Stimulated activated CD4-positive, alpha-beta T cell treated with anti-CD3 and anti-CD28 coated beads, TNF-alpha, amount 100 ng/mL, for 48 hours (primary cell): ENCODE data around the gene FAM236A.
"Not testable (repeated sequence)": the region's sequence is repeated elsewhere in the genome, so short reads cannot be mapped to it uniquely, and the experiment has no call there.

Experiments
- DNase-seq, 3 donors: peaks; one replicate each; pipeline ENCODE4 v3.0.0-alpha.2; 2020; ENCODE audit warnings: low read depth in 3 of 3

The FAM236A gene

DNA sequence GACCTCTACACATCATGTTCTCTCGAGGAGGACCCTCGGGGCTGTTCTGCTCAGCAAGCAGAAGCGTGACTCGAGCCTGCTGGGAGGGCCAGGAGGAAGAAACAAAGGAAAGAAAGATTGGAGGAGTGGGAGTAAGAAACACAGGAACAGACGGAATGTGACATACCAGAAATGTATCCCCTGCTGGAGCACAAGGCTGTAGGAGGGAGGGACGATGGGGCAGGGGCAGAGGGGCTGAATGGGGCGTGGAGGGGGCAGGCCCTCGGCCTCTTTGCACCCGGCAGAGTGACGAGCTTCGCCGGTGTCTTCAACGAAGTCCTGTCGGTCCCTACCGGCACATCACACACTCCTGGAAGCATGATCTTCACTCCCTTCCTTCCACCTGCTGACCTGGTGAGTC is at the start of gene FAM236A:
Gene FAM236A, plus strand, starts transcription at position 301 of the 400 bp plus-strand sequence. Its CDS starts 57 bp downstream, at position 358.
- not testable (repeated sequence) for DNase-seq

DNA sequence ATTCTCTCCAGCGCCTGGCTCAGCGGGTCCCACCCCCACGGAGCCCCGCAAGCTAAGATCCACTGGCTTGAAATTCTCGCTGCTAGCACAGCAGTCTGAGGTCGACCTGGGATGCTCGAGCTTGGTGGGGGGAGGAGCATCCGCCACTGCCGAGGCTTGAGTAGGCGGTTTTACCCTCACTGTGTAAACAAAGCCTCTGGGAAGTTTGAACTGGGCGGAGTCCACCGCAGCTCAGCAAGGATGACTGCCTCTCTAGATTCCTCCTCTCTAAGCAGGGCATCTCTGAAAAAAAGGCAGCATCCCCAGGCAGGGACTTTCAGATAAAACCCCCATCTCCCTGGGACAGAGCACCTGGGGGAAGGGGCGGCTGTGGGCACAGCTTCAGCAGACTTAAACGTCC is 48.3 kb upstream of the FAM236A start:
- not testable (repeated sequence) for DNase-seq

DNA sequence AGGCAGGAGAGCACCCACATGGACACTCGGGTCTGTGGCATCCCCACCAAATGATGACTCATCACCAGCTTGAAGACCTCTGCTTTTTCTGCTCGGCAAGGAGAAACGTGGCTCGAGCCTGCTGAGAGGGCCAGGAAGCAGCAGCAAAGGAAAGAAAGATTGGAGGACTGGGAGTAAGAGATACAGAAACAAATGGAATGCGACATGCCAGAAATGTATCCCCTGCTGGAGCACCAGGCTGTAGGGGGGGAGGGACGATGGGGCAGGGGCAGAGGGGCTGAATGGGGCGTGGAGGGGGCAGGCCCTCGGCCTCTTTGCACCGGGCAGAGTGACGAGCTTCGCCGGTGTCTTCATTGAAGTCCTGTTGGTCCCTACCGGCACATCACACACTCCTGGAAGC is 25.7 kb upstream of the FAM236A start, which contains the start of gene FAM236C:
Gene FAM236C, plus strand, starts transcription at position 301 of the 400 bp plus-strand sequence. CDS start 100 bp downstream, outside the sequence.
- not testable (repeated sequence) for DNase-seq

DNA sequence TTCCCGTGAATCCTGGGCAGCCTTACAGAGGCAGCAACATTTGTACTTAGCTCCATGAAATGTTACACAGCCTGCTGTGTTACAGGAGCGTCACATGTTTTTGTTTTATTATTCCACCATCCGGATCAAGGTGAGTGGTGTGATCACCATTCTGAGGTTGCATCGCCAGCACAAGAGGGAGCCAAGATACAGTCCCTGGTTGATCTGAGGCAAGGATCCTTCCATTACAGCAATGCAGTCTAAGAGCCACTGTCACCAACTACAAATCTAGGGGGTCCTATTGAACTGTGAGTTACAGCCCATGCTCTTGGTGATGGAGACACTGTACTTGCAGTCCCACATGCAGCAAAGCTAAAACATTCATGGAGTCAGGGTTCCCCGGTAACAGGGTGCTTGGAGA is 21.9 kb upstream of the FAM236A start:
- DNase-seq, result not testable (repeated sequence)

DNA sequence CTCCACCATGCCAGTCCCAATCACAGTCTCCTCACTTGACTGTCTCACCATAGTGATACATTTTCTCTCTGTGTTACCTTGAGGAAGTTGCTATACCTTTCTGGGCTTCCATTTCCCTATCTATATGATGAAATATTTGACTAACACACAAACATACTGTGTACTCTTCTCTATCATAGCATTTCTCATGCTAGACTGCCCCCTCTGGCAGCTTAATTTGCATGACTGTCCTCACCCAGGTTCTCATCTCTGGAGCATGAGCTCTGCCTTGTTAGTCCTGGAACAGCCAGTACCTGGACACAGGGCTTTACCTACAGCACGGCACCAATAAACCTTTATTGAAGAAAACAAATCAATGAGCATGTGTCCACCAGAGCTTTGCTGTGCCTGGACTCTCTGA is 5.7 kb upstream of the FAM236A start:
- not testable (repeated sequence) for DNase-seq

DNA sequence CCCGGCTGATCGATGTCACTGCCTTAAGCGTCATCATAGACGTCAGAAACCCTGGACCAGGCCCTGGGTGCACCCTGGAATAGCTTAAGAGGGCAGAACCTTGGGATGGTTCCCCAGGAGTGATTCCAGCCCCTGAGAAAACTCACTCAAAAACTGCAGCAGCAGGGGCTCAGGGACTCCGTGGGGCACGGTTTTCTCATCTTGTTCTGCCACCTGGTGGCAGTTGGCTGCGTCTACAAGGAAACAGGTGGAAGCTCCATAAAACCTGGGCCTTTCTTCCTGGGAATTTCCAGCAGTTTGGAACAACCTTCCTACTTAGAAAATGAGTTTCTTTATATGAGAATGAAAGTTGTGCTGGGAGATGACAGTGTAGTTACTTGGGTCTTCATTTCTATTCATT is 1.6 kb upstream of the FAM236A start:
- DNase-seq, result not testable (repeated sequence)

DNA sequence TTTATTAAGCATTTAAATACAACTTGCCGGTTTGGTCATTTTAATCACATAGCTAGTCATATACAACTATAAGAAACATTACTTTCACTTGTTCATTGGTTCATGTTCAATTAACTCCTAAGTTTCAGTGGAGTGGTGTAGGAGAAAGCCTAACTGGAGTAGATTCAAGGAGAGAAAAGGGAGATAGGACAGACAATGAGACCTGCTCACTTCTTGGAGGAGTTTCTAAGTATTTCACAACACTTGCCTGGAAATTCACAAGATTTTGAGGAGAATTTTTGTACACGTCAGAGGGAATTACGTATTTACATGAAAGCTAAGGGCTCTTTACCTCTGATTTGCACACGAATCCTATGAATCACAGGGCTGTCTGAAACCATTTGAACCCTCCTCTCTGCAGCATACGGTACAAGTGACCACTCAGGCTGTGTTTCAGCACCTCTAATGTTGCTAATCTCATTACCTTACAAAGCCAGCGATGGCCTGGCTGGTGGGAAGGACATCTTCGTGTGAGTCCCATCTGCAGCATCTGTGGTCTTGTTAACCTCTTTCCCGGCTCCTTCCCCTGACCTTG is 1.0 kb upstream of the FAM236A start:
- DNase-seq, result not testable (repeated sequence)

DNA sequence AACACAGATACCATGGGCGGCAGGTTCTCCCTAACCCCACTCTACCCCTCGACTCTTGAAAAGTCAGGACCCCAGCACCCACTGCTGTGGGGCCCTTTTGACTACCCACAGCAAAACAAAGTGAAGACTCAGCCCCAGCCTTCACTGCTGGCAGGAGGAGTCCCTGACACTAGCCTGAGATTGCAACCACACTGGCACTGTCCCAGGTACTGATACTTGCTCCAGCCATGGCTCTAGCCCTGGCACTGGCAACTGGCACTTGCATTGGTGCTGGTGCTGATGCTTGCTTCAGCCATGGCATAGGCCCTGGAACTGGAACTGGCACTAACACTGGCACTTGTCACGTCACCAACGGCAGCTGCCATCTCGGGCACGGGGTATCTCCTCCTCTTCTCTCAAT is 4.3 kb downstream of the FAM236A start:
- DNase-seq, result not testable (repeated sequence)

DNA sequence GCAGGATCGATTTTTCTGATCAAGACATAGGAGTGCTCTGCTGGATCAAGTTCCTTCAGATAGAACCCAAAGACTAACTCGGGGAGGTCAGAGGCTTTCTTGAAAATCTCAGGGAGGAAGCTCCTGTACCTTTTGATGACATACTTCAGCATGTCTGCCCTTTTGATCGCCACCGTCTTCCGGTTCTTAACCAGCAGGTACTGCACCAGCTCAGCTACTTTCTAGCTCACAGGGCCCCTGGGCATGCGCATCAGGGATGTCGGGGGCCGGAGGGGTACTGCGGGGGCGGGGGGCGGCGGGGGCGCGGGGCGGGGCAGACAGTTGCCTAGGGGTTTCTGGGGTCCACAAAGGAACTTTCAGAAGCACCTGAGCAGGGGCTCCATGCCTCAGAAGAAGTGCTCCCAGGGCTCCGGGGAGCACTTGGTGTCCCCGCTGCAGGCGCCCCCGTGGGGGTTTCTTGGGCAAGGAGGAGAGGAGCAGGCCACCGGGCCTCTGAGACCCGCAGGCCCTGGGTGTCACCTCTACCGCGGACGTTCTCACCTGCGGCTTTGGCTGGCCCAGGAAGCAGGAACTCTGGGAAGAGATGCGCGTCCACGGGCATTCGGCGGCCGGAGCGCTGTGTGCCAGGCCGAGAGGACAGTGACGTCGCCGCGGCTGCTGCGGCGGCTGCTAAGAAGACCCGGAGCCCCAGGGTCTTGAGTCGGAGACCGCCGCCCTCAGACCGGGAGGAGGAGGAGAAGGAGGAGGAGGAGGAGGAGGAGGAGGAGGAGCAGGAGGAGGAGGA is 5.2 kb downstream of the FAM236A start:
- DNase-seq, result not testable (repeated sequence)

DNA sequence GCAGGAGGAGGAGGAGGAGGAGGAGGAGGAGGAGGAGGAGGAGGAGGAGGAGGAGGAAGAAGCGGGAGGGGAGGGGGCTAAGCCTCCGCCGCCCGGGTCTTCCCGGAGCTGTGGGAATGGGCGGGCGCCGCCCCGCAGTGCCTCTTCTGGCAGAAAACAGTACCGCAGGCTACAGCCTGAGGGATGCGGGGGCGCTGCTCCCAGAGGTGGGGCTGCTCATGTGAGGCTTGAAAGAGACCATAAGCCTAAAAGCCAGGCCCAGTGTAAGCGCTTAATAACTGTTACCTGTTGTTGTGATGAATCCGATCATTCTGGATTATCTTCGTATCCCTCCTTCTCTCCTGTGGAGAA is 5.8 kb downstream of the FAM236A start, which contains the start of gene DMRTC1:
Gene DMRTC1, minus strand, starts transcription at position 19 of the 351 bp plus-strand sequence. CDS start 68,143 bp downstream, outside the sequence.
- DNase-seq, result not testable (repeated sequence)

DNA sequence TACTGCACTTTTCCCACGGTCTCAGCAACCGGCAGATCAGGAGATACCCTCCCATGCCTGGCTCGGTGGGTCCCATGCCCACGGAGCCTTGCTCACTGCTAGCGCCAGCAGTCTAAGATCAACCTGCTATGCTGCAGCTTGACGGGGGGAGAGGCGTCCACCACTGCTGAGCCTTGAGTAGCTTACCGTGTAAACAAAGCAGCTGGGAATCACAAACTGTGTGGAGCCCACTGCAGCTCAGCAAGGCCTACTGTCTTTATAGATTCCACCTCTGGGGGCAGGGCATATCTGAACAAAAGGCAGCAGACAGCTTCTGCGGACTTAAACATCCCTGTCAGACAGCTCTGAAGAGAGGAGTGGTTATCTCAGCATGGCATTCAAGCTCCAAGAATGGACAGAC is 22.0 kb downstream of the FAM236A start:
- DNase-seq, result not testable (repeated sequence)

DNA sequence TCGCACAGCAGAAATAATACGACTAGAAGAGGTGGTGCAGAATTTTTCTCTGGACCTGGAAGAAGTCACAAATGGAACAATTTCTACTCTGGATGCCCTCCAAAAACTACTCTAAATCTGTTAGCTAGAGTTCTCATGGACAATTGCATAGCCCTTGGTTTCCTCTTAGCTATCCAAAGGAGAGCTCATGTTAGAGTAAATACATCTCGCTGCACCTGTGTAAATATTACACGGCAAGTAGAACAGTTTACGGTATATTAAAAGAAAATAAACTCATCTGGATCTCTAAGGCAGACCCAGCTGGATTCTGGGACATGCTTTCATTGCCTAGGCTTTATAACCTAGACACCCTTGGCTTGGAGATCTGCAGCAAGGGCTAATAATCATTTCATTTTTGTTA is 33.9 kb downstream of the FAM236A start:
- not testable (repeated sequence) for DNase-seq

DNA sequence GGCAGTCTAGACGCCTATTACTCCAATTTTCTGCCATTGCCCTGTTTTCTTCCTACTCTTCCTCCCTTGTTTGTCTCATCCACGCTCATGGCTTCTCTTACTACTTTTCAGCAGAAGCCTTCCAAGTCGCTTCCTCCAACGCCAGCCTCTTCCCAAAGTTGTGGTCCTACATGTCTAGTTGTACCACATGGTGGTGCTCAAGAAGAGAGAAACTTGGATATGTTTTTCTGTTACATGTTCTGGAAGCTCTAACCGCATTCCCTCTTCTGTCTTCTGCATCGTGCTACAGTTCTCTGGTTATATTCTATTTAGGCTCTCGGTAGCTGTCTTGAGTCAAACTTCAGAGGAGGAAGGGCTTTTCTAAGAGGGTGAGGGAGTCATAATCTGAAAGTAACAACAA is 36.9 kb downstream of the FAM236A start:
- not testable (repeated sequence) for DNase-seq

DNA sequence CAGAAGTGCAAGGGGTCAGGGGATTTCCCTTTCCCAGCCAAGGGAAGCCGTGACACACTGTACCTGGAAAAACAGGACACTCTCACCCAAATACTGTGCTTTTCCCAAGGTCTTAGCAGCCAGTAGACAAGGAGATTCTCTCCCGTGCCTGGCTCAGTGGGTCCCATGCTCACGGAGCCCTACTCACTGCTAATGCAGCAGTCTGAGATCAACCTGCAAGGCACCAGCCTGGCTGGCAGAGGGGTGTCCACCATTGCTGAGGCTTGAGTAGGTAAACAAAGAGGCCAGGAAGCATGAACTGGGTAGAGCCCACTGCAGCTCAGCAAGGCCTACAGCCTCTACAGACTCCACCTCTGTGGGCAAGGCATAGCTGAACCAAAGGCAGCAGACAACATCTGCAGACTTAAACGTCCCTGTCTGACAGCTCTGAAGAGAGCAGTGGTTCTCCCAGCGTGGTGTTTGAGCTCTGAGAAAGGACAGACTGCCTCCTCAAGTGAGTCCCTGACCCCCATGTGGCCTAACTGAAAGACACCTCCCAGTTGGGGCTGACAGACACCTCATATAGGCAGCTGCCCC is 43.0 kb downstream of the FAM236A start:
- not testable (repeated sequence) for DNase-seq
